Parathyroid adenoma (tissue), 2 donors: ENCODE data around the gene FAM222A.
A peak's percentile ranks its signal among the peaks of the same experiment; 100 is the strongest.

Source experiments
- H2AFZ ChIP-seq: fragments of 300-600 bp; sonication (generic); one replicate; pipeline ENCODE4 v1.7.0; 2017; ENCODE audit warnings: antibody characterized with exemption, mild to moderate bottlenecking
- H3K27ac ChIP-seq: fragments of 300-600 bp; sonication (generic); one replicate; pipeline ENCODE4 v1.7.0; 2017
- H3K27me3 ChIP-seq: fragments of 300-600 bp; sonication (generic); one replicate; pipeline ENCODE4 v1.7.0; 2017; ENCODE audit warnings: low read length; ENCODE audit not compliant: control insufficient read depth, insufficient read depth
- H3K36me3 ChIP-seq: fragments of 300-600 bp; sonication (generic); one replicate; pipeline ENCODE4 v1.7.0; 2017; ENCODE audit warnings: low read length; ENCODE audit not compliant: control insufficient read depth, insufficient read depth
- H3K4me1 ChIP-seq: fragments of 300-600 bp; sonication (generic); one replicate; pipeline ENCODE4 v1.7.0; 2017; ENCODE audit warnings: control low read depth
- H3K4me2 ChIP-seq: fragments of 300-600 bp; sonication (generic); one replicate; pipeline ENCODE4 v1.7.0; 2017; ENCODE audit warnings: low read length
- H3K4me3 ChIP-seq: fragments of 300-600 bp; sonication (generic); one replicate; pipeline ENCODE4 v1.7.0; 2017; ENCODE audit warnings: low read depth, low read length
- H3K79me2 ChIP-seq: fragments of 300-600 bp; sonication (generic); one replicate; pipeline ENCODE4 v1.7.0; 2017; ENCODE audit warnings: control low read depth
- H3K9ac ChIP-seq: fragments of 300-600 bp; sonication (generic); one replicate; pipeline ENCODE4 v1.7.0; 2017; ENCODE audit warnings: mild to moderate bottlenecking
- H3K9me3 ChIP-seq: fragments of 300-600 bp; sonication (generic); one replicate; pipeline ENCODE4 v1.7.0; 2017; ENCODE audit warnings: low read length; ENCODE audit not compliant: control insufficient read depth
- TF ChIP-seq, protein P1 (sequence below): fragments of 300-600 bp; sonication (generic); IDR thresholded peaks from one replicate; pipeline ENCODE4 v1.7.0; 2017; ENCODE audit warnings: antibody characterized with exemption, mild to moderate bottlenecking
- donor health status: primary hyperparathyroidism.

Gene FAM222A

DNA sequence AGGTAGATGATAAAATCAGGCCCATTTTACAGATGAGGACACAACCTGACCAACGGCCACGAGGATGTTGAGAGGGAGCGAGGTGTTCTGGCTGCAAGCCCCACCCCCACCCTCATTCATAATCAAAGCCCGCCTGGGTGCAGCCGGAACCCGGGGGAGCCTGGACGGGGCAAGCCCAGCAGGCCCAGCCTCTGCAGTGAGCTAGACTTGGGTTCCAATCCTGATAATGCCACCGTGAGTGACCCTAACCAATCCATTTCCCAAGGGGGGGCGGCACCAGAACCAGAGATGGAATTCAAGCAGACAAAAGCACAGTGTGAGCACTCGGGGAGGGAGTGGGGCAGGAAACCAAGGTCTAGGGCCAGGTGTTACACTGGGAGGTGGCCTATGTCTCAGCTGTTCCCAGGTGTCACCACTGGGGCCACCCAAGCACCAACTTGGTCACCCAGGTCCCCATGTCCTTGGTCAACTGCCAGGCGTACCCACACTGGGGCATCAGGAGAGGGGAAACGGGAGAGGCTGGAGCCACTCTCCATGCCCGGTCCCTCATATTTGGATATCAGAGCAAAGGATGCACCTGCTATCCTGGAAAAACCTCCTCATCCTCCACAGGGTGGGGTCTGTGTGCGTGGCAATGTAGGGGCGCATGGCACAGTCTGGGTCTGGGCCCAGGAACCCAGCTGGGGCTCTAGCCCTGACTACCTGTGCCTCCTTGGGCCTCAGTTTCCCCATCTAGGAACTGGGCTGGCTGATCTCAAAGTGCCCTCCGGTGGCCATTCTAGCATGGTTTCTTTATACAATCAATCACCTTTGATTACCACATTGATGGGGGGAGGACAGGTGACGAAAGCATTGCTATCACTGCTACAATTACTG lies 58.4 kb downstream of the FAM222A start:
- Histone ChIP-seq H3K79me2 (no peaks in the 10 kb centered on the region), H3K9ac (no peak overlapping the region), H3K4me3 (no peak overlapping the region), H3K9me3 (no peaks in the 10 kb centered on the region), H3K27me3 (no peaks in the 10 kb centered on the region), H3K4me2 (no peak overlapping the region), H3K27ac (no peak overlapping the region), H3K36me3 (no peaks in the 10 kb centered on the region), H3K4me1 (no peaks in the 10 kb centered on the region), H2AFZ (no peak overlapping the region)
- TF ChIP-seq, protein P1, sequence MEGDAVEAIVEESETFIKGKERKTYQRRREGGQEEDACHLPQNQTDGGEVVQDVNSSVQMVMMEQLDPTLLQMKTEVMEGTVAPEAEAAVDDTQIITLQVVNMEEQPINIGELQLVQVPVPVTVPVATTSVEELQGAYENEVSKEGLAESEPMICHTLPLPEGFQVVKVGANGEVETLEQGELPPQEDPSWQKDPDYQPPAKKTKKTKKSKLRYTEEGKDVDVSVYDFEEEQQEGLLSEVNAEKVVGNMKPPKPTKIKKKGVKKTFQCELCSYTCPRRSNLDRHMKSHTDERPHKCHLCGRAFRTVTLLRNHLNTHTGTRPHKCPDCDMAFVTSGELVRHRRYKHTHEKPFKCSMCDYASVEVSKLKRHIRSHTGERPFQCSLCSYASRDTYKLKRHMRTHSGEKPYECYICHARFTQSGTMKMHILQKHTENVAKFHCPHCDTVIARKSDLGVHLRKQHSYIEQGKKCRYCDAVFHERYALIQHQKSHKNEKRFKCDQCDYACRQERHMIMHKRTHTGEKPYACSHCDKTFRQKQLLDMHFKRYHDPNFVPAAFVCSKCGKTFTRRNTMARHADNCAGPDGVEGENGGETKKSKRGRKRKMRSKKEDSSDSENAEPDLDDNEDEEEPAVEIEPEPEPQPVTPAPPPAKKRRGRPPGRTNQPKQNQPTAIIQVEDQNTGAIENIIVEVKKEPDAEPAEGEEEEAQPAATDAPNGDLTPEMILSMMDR: no peak

DNA sequence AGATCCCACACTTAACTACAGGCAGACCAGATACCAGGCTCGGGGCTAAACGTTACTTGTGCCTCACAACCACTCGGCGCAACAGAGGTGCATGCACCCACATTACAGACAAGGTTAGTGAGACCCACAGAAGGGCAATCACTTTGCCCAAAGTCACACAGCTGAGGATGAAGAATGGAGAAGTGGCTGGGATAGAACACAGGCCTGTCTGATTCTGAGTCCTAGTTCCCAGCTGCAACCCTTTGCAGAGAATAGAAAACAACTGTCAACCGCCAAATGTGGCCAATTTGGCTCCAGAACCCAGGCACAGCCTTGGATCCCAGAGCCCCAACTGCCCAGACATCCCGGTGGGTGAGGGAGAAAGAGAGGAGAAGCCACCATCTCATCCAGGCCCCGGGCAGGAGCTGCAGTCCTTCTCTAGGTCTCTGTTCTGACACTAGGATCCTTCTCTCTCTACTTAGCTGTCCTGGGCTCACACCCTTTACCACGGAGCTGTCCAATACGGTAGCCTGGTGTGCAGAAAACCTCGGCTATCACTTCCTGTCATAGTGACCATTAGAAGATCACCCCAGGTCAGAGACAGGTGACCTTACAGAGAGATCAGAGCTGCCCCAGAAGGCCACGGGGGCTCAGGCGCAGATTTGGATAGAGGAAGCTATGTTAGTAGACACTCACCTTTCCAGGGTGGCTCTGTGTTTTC lies 59.1 kb downstream of the FAM222A start:
- H3K9ac ChIP-seq: no peak overlapping the region
- no peaks in the 10 kb centered on the region for H3K4me1 ChIP-seq
- H3K27ac ChIP-seq: no peak overlapping the region
- no peak overlapping the region for H3K4me3 ChIP-seq
- no peaks in the 10 kb centered on the region for H3K9me3 ChIP-seq
- peak overlapping the region; percentile 72 for H3K4me2 ChIP-seq
- H2AFZ ChIP-seq: no peak overlapping the region
- TF ChIP-seq, protein P1: no peak
- no peaks in the 10 kb centered on the region for H3K27me3 ChIP-seq
- no peaks in the 10 kb centered on the region for H3K79me2 ChIP-seq
- no peaks in the 10 kb centered on the region for H3K36me3 ChIP-seq

DNA sequence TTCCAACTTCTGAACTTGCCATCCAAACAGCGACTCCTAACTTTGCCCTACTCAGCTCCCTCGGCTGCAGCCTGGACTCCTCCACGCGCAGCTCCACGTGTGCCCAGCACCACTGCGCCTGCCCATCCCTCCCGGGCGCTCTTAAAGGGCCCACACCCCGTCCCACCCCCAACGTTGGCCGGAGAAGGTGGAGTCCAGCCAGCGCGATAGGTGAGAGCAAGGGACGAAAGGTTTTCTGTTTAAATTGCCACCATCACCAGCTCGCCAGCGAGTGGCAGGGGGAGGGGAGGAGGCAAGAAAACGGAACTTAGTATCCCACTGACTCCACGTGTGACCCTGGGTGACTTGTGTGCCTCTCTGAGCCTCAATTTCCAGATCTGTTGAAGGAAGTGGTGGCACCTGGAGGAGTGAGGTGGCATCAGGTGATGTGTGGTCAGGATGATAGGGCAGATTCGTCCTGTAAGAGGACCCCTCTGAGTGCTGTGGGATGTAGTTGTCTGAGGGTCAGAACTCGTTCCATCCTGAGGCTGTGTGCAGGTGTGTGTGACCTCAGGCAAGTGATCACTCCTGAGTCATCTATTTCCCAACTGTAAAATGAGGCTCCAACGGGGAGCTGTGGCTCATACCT lies 59.9 kb downstream of the FAM222A start:
- no peak overlapping the region for H3K4me3 ChIP-seq
- peak overlapping the region; percentile 72 for H3K4me2 ChIP-seq
- H3K36me3 ChIP-seq: no peaks in the 10 kb centered on the region
- no peak overlapping the region for H3K9ac ChIP-seq
- TF ChIP-seq, protein P1: no peak
- peak overlapping the region; percentile 10 for H2AFZ ChIP-seq
- no peak overlapping the region for H3K27ac ChIP-seq
- no peaks in the 10 kb centered on the region for H3K27me3 ChIP-seq
- no peaks in the 10 kb centered on the region for H3K9me3 ChIP-seq
- no peaks in the 10 kb centered on the region for H3K4me1 ChIP-seq
- no peaks in the 10 kb centered on the region for H3K79me2 ChIP-seq

DNA sequence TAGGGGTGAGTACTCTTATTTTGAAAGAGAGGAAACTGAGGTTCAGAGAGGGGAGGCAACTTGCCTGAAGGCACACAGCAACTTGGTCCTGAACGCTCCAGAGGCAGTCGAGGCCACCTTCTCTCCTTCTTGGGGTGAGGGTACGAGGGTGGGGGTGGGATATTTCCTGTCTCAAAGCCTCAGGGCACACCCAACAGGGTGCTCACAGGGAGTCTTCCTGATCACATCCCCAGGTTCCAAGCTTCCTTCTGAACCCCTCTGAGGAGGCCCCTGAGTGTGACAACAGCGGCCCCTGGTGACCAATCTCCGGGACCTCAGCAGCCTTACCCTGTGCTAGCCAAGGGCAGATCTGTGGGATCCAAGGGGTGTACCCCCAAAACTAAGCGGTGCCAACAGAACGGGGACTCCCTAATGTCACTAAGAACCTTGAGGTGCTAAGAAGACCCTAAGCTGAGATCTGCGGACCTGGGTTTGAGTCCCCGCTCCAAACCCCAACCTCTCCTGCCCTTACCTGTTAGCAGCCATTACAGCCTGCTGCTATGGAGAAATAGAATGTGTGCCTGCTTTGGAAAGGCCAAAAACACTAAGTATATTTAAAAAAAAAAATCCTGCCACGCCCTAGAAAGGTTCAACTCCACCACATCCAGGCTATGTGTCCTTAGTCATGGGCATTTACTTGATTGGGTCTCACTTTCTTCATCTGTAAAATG lies 61.7 kb downstream of the FAM222A start:
- Histone ChIP-seq H3K36me3 (no peaks in the 10 kb centered on the region), H3K9ac (no peak overlapping the region), H3K27me3 (no peaks in the 10 kb centered on the region), H3K27ac (no peak overlapping the region), H2AFZ (no peak overlapping the region), H3K9me3 (no peaks in the 10 kb centered on the region), H3K4me2 (no peak overlapping the region), H3K4me3 (no peak overlapping the region), H3K4me1 (no peaks in the 10 kb centered on the region), H3K79me2 (no peaks in the 10 kb centered on the region)
- TF ChIP-seq, protein P1: peak; percentile 93
